GM12873 (cell line): ENCODE data around the gene CETN2.

Experiments
- CTCF ChIP-seq: IDR thresholded peaks from 2 replicates; pipeline ENCODE4 v1.5.1; 2012; ENCODE audit warnings: low read depth, mild to moderate bottlenecking, moderate library complexity, low read length, control low read depth; ENCODE audit not compliant: insufficient read depth; ENCODE audit errors: missing control alignments

Gene CETN2

DNA sequence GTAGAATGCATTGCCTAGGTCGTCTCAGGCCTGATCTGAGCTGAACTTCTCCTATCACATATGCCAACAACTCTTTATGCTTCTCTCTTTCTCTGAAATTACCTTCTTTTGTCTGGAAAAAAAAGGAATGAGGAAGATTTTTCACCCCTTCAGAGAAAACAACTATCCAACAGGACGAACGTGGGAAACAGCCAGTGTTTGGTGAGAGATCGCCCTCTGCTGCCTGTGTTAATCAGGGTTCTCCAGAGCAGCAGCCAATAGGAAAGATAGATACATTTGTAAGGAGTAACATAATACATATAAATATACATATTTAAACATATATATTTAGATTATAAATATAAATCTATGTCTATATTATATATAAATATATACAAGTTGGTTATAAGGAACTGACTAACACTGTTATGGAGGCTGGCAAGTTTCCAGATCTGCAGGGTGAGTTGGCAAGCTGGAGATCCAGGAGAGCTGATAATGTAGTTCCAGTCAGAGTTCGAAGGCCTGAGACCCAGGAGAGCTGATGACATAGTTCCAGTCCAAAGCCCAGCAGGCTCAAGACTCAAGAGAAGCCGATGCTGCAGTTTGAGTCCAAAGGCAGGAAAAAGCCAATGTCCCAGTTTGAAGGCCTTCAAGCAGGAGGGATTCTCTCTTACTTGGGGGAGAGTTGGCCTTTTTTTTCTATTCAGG is 13.3 kb downstream of the CETN2 start:
- TF ChIP-seq CTCF, result peak; percentile 41

DNA sequence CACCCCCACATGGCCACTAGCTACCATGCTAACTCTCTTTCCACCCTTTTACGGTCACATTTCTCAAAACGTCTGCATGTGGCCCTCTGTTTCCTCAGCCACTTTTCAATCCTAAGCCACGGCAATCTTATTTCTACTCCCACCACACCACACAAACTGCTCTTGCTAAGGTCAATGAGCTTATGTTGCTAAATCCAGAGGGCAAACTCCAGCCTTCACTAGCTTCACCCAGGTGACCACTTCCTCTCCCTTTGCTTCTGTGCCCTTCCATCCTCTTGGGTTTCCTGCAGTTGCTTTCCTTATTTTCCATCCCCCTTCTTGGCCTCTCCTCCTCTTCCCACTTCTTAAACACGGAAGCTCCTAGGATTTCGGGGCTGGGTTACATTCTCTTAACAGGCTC is 16.5 kb downstream of the CETN2 start:
- no peak for TF ChIP-seq CTCF

DNA sequence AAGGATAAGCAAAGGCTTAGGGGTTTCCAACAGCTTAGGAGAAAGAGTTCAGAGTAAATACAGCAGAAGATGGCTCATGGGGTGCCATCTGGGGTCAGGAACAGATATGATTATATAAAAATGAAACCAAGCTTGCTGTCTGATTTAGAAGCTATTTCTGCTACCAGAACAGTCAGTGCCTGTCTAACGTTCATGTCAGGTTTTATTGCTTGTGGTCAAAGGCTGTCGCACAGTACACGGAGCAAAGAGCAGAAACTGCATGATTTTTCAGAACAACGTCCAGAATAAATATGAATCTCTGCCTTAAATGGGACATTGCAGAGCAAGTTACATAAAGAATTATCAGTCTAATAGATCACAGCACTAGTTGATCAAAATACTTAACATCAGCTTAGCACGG is 17.4 kb downstream of the CETN2 start:
- no peak for TF ChIP-seq CTCF

DNA sequence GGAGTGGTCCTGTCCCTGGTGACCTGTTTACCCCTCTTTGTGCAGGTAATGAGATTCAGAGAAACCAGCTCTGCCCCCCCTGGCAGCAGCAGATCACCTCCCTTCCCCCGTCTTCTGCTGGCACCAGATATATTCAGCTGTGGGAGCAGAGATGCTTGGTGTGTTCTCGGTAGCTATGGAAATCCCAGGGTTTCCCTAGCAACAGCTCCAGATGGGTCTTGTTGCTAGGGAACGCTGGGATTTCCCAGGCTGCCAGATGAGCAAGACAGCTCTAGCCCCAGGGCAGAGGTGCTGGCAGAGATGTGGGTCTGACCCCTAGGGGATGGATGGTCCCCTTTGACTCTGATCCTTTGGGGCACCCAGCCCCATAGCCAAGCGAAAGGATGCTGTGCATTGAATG is 20.2 kb downstream of the CETN2 start:
- no peak for TF ChIP-seq CTCF

GRCh38 chrX:152806035-152806434 is 24.5 kb downstream of the CETN2 start:
- no peak for TF ChIP-seq CTCF

- no peak for TF ChIP-seq CTCF
Observed at GRCh38 chrX:152798945-152799344, 31.6 kb downstream of the CETN2 start.
